B cell (primary cell): Measurements from ENCODE around the gene RFX4.

Source experiments
- CTCF ChIP-seq: fragments of 200-600 bp; IDR thresholded peaks from one replicate; pipeline ENCODE4 v1.8.0; 2022; ENCODE audit warnings: antibody characterized with exemption, mild to moderate bottlenecking
- EZH2 ChIP-seq: IDR thresholded peaks from 2 replicates; pipeline ENCODE4 v1.6.1; 2012; ENCODE audit warnings: borderline replicate concordance, low read depth, mild to moderate bottlenecking, moderate library complexity, low read length; ENCODE audit not compliant: insufficient read depth, poor library complexity, severe bottlenecking

- TF ChIP-seq CTCF = no peak
- TF ChIP-seq EZH2 = no peak
Measured at GRCh38 chr12:106764220-106764619, 181.4 kb downstream of the RFX4 start.
